HG03457 (cell line): ENCODE measurements around the gene MFNG.

Source experiments
- ATAC-seq: cut with Tn5 transposase; IDR thresholded peaks from one replicate; pipeline ENCODE4 v1.9.1; 2021; ENCODE audit warnings: moderate number of reproducible peaks; ENCODE audit not compliant: unreplicated experiment

Gene MFNG

DNA sequence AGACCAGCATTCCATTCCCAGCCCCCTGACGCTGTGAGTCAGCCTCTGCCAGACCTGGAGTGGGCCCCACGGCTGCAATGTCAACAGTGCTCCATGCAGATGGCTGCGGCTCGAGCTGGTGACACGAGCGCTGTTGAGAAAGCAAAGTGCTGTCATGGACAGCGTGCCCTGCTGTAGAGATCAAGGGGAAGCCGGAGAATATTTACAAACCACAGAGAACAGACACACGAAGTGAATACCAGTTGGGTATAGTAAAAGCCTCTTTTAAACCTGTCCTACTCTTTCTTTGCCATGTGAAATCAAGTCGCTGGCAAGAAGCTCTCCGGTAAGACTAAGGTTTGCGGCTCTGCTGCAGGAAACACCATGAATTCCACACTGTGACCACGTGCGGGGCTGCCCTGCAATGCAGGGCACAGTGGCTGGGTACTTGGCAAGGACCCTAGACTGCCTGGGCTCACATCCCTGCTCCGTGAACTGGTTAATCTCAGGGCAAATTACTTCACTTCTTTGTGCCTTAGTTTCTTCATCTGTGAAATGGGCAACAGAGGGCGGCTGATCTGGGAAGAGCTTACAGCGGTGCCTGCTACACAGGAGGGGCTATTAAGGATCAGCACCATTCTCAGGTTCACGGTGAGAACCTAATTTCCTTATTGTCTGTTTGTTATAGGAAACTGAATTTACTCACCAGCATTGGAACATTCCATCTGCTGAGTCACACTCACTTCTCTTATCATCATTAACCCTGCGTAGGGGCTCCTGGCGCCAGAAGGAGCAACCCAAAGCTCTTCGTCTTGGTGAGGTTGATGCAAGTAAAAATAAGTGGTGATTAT is 31.1 kb downstream of the MFNG start:
- no peak for ATAC-seq

DNA sequence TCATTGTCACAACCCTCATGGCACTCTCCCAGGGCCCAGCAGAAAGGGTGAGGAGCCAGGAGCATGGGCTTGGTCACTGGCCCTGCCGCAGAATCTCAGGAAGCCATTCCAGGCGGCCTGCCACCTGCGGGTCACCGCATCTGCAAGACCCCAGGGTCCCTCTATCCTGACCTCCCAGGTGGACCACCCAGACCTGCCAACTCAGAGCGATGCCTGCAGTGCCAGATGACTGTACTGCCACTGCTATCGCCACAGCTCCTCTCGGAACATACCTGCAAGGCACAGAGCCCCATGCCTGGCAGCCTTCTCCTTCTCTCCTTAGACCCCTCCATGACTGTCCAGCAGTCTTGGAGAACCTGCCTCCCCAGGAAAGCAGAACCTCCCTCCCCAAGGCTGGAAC is 32.5 kb downstream of the MFNG start:
- ATAC-seq, result no peak

DNA sequence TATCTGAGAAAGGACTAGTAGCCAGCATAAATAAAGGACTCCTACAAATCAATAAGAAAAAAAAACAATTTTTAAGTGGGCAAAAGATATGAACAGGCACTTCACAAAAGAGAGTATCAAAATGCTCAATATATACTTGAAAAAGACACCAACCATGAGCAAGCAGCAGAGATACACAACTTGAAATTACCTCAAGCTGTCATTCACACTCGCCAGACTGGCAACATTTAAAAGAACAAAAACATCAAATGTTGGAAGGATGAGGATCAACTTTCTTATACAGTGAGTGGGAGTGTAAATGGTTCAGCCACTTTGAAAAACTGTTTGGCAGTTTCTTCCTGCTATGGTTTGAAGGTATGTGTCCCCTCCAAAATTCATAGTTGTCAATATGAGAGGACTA is 35.0 kb downstream of the MFNG start:
- no peak for ATAC-seq

DNA sequence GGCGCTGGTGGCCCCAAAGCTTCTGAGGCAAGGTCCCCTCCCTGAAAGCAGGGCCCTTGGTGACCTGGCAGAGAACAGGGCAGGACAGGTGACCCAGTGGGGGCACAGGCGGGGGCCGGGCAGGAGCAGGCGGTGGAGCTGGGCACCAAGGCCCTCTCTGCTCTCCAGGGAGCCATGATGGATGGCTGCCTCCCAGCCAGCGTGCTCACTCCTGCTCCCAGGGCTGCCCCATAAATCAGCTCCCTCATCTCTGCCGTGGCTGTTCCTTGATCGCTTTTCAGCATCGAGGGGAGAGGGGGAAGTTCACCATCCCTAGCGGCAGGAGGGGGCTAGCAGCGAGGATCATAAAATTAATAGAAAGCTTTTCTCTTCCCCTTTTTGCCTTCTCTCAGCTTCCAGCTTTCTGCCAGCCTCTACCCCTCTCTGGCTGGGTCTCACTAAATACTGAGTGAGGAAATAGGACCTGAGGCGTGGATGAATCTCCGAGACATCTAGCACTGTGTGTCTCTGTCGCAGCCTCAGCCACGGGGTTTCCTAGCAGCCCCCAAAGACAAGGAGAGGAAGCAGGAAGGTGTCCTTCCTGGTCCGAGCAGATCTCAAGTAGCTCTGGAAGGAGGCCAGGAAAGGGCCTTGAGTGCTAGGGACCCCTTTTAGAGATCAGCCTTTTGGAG is 36.7 kb downstream of the MFNG start:
- no peak for ATAC-seq

DNA sequence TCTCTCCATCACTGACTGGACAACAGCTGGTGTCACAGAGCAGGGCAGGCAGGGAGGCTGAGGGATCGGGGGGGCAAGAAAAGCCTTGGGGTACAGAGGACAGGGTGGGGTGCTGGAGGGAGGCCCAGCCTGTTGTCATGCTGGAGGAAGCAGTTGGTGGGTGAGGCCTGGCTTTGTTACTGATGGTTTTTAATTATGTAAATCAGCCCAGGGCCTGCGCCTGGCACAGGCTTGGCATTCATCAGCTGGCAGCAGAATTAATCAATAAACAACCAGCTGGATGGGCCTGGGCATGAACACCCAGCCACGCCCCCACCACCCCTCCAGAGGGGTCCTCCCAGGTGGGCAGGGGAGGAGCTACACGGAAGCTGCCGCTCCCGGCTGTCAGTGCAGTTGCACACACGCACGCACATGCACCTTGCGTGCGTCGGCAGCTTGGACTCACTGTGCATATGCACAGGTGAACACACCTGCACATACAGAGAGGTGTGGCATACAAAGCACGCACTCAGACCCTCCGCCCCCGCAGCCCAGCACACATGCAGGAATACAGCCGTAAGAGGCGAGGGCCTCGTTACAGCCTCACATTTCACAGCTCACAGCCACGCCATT is 37.6 kb downstream of the MFNG start:
- no peak for ATAC-seq

DNA sequence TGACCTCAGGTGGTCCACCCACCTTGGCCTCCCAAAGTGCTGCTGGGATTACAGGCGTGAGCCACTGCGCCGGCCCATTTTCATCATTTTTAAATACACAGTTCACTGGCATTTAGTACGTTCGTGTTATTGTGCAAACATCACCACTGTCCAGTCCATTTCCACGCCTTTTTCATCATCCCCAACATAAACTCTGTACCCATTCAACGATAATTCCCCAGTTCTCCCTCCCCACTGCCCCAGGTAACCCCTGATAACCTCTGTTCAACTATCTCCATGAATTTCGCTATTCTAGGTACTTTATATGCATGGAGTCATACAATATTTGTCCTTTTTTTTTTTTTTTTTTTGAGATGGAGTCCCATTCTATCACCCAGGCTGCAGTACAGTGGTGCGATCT is 40.7 kb downstream of the MFNG start:
- ATAC-seq, result no peak

DNA sequence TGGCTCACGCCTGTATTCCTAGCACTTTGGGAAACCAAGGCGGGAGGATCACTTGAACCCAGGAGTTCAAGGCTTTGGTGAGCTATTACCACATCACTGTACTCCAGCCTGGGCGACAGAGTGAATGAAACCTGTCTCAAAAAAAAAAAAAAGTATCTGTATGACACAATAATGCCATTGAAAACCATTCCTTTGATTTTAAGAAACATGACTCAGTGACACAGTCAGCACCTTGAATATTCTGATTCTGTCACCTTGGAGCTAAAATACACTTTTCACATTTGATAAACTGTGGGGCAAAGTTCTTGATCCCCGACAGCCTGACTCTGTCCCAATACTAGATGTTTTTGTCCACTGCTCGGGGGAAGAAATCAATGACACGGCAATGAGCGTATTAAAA is 42.2 kb downstream of the MFNG start:
- no peak for ATAC-seq

DNA sequence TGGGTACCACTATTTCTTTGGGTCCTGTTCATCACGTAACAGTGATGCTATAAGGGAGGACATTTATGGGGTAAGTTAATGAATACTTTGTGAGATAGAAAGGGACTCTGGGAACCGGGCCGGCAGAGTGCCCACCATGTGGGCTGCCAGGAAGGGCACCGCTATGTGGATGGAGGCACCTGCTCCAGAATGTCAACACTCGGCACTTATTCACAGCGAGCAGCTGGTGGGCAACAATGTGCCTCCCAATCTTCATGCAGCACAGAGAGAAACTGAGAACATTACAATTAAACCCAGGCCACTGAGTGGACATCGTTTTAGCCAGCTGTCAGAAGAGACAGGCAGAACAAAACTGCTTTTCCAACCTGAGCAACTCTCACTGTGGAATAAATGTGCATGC is 43.1 kb downstream of the MFNG start:
- no peak for ATAC-seq

DNA sequence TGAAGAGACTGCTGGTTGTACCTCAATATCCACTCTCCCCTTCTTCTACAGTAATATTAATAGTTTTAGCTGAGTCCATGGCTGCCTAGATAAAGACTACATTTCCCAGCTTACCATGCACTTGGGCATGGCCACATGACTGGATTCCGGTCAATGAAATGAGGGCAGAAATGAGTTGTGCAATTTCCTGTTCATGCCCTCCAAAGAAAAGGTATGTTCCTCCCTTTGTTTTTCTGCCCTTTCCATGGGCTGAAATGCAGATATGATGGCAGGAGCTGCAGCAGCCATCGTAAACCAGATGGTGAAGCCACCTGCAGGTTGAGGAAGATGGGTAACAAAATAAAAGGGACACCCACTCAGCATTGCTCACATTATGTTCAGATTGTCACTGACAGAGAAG is 43.6 kb downstream of the MFNG start:
- no peak for ATAC-seq

DNA sequence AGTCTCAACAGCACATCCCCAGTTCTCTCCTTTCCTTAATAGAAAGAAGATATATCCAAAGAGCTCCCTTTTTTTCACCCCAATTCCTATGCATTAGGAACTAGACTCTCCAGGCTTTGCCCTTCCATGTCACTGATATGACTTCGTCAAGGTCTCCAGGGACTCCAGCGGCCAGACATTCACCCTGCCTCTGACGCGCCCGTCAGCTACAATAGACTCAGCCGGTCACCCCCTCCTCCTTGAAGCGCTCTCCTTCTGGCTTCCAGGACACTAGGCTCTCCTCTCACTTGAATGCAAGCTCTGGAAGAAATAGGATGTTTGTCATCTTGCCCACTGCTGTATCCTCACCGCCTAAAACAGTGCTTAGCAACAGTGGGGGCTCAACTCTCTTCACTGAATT is 44.0 kb downstream of the MFNG start:
- ATAC-seq, result no peak

DNA sequence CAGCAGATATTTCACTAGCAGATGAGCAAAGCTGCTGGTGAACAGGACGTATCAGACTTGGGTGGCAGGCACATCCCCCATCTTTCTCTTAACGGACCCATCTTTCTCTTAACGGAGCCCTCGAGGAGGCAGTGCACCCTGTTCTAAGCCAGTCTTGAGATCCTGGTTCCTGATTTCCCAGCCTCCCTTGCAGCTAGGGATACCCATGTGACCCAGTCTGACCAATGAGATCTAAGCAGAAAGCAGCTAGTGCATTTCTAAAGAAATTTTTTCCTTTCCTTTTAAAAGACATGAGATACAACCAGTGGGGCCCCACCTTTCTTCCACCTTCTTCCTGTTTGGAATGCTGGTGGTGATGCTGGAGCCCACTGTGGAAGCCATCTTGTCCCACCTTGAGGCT is 45.3 kb downstream of the MFNG start:
- no peak for ATAC-seq

DNA sequence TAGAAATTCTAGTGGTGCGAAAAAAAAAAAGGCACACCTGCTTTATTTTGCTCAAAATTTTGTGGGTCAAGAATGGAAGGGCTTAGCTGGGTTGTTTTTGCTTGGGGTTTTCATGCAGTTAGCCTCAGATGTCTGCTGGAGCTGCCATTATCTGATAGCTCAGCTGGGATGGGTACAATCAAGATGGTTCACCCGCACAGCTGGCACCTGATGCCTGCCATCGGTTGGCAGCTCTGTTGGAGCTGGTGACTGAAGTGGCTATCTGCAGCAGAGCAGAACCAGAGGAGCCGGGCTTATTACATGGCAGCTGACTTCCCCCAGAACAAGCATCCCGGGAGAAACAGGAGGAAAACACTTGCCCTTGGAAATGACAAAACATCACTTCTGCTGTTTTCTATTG is 46.8 kb downstream of the MFNG start:
- ATAC-seq, result no peak

DNA sequence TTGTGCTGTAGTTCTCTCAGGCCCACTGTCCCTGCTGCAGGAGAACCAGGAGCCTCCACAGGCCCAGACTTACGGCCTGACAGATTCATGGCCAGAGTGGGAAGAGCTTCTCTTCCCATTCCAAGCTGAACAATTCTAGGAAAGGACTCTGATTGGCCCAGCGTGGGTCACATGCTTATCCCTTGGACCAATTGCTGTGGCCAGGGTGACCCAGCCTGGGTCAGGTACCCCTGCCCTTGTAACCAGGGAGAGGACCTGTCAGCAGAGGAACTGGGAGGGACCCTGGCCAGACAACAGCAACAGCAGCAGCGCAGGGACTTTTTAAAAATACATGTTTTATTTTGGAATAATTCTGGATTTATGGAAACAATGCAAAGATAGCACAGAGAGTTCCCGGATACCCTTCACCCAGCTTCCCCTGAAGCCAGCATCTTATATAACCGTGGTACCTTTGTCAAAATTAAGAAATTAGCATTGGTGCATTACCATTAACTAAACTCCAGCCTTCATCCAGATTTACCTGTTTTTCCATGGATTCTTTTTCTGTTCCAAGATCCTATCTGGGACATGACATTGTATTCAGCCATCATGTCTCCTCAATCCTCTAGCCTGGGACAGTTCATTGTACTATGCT is 50.1 kb downstream of the MFNG start:
- ATAC-seq, result no peak

DNA sequence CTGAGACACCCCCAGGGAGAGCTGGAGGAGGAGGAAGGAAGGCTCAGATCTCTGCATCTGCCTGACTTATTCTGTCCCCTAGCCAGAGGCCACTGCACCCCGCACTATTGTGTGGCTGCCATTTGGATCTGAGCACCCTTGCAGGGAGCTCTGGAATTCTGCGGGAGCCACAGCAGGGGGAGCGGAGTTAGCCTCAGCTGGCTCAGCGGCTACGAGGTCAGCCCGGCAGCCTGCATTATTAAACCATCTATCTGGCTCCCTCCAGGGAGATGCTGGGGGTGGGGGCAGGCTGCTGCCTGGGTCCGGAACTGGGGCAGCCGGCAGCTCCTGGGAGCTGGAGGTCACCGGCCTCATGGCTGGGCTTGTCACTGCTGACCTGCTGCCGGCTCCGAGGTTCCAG is 52.4 kb downstream of the MFNG start:
- no peak for ATAC-seq

DNA sequence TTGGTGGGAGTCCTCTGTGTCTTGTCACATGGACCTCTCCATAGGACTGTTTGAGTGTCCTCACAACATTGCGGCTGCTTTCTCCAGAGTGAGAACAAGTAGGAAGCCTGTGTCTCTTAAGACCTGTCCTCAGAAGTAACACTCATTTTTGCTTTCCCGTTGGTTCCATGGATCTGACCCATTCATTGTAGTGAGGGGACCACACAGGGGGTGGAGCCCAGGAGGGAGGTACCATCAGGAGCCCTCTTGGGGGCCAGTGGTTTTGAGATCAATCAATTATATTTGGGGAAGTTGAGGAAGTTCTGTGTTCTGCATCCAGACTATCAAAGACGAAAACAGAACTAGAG is 53.5 kb downstream of the MFNG start:
- no peak for ATAC-seq

DNA sequence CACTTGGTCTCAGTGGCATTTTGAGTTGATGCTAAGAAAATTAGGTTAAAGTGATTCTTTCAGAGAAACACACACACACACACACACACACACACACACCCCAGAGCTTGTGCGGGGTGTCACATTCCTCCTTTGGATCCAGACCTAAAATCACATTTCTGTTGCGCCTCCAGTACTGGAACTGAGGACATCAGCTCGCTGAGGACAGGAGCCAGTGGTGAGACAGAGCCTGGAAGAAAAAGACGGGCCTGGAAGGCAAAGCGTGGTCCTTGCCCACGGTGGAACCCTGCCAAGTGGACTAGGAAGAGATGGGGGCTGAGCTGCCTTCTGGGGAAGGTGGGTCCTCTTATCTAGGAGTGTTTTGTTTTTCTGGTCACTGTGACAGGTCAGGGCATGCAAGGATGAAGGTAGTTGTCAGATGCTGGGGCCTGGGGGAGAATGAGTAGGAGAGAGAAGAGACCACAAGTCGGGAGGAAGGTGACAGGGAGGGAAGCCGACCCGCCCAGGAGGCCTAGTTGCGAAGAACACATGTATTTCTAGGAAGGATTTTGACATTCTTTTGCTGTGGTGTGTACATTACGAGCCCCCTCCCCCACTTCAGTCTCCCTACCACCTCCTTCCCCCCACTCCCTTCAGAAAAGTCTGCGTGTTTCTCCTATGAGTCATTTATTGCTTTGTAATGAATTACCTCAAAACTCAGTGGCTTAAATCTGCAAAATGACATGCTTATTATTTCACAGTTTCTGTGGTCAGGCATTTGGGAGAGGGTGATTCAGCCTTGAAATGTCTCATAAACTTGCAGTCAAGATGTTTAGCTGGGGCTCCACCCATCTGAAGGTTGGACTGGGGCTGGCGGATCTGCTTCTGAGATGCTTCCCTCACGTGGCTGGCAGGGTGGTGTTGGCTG is 54.1 kb downstream of the MFNG start:
- no peak for ATAC-seq

DNA sequence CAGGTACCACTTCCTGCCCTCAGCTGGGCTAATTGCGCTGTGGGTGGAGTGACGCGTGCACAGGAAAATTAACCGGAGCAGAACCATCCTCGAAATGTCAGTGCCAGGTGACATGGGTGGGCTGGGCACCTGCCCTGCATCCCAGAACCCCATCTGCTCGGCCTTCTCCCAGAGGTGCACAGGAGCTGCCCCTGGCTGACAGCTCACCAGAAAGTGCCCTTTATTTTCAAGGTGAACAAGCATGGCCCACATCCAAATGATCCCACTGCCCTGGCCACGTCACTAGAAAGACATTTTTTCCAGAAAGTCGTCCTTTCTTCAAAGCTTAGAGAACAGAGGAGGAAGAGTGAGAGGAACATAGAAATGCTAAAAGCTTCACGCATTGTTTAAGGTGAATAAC is 54.8 kb downstream of the MFNG start:
- ATAC-seq, result no peak

DNA sequence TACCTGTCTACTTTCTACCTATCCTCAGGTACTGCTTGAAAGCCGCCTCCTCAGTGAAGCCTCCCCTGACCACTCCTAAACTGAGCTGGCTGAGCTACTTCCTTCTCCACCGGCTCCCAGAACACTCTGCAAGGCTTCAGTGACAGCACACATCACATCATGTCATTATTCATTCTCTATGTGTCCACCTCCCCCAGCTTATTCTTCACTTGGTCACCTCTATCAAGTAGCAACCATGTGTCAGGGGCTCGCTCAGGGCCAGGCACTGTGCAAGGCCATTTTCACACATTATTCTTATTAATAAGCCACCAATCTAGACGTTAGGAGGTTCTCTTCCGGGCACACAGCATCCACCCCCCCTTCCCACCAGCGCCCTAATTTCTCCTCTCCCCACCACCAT is 55.2 kb downstream of the MFNG start:
- ATAC-seq, result no peak

DNA sequence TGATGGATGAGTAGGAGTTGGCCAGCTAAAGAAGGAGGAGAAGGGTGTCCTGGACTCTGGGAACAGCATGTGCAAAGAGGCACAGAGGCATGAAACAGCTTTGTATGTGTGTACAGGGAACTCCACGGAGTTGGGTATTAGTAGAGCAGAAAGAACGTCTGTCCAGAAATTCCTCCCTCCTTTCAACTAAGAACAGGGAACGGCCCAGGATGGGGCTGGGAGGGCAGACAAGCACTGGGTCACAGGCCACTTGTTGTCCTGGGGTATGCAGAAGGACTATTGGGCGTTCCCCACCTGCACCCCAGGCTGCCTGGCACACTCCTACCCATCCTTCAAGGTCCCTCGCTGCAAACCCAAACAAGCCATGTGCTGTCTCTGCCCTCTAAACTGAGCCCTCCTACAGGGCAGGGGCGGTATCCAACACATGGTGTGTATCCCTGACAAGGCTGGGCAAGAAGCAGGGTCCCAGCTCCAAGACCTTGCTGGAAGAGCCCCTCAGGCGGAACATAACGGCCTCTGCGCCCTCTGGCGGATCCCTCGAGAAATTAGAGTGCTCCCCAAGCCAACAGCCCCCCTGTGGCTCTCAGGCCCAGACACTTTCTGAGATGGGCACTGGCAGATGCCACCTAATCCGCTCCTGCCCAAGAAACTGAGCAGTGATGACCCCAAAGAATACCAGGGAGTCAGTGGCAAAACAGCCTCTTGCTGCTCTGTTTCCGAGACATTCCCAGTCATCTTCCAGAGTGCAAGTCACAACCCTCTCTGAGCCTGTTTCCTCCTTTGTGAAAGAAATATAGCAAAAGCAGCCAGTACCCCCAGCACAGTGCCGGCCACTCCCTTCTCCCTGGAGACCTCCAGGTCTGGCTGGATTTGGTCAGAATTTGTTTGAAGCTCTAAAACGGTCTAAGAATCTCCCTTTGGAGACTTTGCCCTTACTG is 57.3 kb downstream of the MFNG start:
- no peak for ATAC-seq
